ENCODE data around the gene ARL6.
A peak's percentile ranks its signal among the peaks of the same experiment; 100 is the strongest.
"Not testable (repeated sequence)": the region's sequence is repeated elsewhere in the genome, so short reads cannot be mapped to it uniquely, and the experiment has no call there.

The ARL6 gene

DNA sequence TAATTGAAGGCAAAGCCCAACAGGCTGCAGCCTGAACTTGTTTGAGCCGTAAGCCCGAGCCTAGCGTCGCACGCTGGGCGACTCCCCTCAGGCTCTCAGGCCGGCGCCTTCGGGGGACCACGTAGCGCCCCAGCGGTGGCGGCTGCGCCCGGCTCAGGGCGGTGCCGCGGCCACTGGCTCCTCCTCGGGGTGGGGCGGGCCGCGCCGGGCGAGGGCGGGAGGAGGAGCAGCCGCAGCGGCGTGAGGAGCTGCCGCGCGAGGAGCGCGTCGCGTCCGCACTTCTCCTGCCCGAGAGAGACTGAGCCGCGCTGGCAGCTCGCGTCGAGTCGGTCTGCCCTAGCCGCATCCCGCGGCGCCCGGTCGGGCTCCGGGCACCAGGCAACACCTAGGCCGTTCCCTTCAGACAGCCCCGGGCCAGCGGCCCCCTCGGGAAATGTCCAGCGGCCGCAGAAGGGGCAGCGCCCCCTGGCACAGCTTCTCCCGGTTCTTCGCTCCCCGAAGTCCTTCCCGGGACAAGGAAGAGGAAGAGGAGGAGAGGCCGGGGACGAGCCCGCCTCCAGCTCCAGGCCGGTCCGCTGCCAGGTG lies 57.3 kb downstream of the ARL6 start, which contains the start of gene CRYBG3:
CRYBG3 (plus strand) TSS at position 238 of the 585 bp plus-strand sequence; CDS start at position 434, 196 bp downstream.
- peak; percentile 55 for DNase-seq (ENCODE audit: low read depth in 2 of 2)

DNA sequence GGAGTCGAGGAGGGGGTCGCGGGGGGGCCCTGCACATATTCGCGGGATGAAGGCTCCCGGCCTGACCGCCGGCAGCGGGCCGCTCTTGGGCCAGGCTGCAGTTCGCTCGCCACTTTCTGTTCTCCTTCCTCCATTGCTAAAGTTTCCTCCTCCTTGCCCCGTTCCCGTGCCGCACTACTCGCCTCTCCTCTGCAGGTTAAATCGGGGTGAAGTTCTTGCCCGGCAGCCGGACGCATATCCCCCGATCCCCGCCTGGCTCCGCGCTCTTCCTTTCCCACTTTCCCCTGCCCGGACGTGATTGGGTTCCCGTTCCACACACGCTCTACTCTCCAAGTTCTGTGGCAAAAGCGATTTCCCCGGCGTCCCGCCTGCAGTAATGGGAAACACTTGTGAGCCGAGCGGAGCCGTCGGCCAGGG lies 57.8 kb downstream of the ARL6 start:
- no peak for DNase-seq (ENCODE audit: low read depth in 2 of 2)

DNA sequence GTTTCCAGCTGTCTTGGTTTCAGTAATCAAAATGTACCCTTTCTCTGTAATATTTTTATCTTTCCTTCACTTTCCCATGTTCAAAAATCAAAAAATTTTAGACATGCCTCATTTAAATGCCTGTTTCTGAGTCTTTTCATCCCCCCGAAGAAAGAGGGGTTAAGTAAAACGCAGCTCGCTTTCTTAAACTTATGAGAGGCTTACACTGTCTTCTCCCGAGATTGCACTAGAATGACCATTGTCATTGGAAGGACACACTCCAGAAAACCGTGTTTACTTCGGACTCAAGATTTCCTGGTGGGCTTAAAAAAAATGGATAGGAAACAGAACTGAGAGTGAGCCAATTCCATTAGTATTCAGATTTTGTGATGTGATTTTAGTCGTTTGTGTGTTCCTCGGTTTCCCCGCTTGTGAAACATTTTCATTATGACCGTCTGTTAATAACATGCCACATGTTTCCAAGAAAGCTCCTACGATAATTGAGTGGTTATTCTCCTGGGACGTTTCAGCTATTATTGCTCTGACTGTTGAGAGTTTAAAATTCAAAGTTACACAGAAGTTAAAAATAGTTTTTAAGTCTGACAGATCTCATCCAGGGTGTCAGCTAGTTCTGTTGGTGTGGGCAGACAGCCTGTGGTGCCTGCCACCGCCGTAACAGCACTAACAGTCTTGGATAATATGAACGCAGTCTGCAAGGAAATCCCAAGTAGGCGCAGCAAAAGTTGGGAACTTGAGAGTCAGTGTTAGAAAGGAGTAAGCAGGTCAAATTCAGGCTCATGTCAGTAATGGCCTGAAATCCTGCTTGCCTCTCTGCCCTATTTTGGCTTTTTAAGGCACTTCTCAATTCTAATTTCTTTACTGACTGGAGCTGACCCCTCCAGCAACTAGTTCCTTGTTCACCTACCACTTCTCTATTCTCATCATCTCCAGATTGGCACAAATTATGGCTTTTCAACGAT lies 58.8 kb downstream of the ARL6 start:
- no peak for DNase-seq (ENCODE audit: low read depth in 2 of 2)

DNA sequence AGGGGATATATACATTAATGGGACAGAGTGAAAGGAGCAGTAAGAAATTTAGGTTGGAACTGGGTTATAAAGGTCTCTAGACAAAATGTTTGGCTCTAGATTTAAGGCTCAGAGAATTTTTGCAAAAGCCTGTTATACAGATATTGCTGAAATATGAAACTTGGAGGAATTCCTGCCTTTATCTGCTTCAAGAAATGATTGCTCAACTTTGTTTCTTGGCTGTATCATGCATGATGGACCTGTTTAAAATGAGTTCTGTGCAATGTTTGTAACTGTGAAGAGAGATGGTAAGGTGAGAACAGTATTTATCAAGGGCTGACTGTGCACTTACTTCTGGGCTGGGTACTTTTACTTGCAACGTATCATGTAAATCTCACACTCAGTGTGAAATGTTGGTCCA lies 60.5 kb downstream of the ARL6 start:
- no peak for DNase-seq (ENCODE audit: low read depth in 2 of 2)

DNA sequence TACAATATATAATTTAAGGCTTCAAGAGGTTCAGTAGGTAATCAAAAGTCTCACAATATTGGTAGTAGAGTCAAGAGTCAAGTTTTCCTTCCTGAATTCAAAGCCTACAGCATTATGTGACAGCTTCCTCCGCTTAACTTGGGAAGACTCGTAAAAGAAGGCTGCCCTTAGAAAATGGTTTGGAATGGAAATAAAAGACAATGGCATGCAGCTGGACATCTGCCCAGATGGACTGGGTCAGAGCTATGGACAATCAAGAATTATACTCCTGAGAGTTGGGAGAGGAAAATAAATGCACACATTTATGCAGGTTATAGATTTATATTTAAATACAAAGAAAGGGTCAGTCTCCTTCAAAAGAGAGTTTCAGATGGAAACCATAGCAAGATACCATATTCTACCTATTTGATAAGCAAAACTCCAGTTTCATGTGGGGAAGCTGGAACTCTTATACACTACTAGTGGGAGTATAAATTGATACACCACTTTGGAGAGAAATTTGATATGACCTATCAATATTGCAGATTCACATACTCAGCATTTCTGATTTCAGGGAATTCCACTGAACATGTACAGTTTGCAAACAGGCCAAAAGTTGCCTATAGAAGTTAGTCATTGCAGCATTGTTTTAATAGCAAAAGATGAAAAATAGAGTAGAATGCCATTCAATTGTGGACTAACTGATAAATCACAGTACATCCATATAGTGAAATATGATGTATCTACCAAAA lies 63.3 kb downstream of the ARL6 start:
- DNase-seq (ENCODE audit: low read depth in 2 of 2) = no peak

DNA sequence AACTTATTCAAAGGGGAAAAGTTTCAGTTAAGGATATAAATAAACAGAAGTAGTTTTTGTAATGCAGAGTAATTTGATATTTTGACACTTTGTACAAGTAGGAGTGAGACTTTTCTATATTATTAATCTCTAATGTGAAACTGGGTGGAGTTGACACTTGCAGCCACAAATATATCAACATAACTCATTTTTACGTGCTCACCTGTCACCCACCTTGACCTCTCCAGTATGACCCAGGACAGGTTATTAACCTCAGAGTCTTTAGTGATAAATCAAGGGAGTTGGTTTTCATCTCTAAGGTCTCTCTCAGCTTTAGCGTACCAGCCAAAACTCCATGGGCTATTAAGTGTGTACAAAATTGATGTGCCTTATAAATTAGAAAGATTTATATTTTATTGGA lies 64.6 kb downstream of the ARL6 start:
- no peak for DNase-seq (ENCODE audit: low read depth in 2 of 2)

DNA sequence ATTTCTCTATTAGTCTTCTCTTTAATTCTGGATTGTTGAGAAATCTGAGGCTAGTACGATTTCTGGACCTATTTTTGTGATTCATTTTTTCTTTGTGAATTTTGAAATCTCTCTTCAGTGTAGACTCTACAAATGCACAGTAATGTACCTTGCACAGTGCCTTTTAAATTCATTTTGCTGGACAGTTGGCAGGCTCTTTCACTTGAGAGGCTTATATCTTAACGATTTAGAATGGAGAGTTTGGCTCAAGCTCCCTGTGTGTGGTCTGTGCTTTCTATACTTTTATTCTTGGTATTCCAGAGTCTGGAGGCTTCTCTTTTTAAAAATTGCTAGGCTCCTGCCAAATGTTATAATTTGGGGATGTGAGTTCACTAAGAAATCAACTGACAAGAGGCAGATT lies 66.1 kb downstream of the ARL6 start:
- no peak for DNase-seq (ENCODE audit: low read depth in 2 of 2)

DNA sequence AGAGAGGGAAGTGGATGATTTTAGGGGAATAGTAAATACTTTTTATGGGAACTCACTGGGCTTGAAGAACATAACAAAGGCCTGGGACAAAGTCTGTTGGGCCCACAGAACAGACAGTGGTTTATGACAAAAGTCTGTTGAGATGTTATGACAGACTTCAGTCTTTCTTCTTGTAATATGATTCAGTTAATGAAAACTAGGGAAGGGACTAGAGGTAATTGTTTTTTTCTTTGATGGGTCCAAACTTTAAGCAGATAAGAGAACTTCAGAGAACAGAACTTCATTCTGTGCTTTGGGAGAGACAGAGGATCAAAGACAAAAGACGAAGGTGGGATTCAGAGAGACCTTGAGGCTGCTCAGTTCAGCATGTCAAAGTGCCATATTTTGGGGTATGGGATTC lies 66.6 kb downstream of the ARL6 start:
- no peak for DNase-seq (ENCODE audit: low read depth in 2 of 2)

DNA sequence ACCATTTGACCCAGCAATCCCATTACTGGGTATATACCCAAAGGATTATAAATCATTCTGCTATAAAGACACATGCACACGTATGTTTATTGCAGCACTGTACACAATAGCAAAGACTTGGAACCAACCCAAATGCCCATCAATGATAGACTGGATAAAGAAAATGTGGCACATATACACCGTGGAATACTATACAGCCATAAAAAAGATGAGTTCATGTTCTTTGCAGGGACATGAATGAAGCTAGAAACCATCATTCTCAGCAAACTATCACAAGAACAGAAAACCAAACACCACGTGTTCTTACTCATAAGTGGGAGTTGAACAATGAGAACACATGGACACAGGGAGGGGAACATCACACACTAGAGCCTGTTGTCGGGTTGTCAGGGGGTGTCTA lies 68.6 kb downstream of the ARL6 start:
- not testable (repeated sequence) for DNase-seq (ENCODE audit: low read depth in 2 of 2)

DNA sequence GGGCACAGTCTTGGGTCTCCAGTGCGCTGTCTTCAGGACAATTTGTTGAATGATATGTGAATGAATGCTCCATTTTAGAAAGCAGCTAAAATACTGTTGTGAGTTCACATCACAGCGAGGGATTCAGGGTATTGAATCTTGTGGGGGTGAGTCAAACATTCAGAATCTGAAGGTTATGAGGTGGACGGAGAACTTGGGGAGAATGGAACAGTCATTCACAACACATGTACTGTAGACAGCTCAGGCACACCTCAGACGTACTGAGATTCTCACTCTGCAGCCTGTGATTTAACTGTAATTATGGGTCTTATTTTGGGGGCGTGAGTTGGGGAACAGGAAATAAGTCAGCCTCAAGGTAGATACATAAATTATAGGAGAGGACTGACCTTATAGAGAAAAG lies 71.2 kb downstream of the ARL6 start:
- no peak for DNase-seq (ENCODE audit: low read depth in 2 of 2)

DNA sequence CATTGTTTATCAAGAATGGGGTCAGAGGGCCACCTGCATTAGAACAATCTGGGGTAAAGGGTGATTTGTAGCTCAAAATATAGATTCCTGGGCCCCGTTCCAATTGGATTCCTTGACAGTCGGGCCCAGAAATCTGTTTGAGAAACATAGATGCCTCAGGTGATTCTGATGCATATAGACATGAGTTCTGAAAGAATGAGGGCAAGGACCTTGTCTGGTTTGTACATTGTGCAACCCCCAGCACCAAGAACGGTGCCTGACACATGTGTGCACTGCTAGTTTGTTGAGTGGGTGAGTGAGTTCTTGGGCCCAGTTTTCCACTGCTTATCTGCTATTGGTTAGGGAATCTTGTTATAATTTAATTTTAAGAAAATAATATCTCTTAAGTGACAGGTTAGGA lies 73.8 kb downstream of the ARL6 start:
- no peak for DNase-seq (ENCODE audit: low read depth in 2 of 2)

DNA sequence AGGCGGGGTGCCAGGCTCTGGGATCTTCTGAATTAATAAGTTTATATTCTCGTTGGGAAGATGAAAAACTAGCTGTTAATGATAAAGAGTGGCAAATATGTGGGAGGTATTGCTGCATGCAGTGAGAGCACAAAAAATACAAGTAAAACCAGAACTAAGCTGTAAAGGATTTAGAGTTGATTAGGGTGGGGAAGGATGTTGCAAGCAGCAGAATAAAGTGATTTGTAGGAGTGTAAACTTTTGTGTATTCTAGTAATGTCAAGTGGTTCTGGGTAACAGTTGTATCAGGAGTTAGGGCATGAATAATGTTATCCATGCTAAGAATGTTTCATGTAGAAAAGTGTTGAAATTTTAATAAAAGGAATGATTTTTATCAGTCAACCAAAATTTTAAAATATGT lies 75.4 kb downstream of the ARL6 start:
- DNase-seq (ENCODE audit: low read depth in 2 of 2) = no peak

DNA sequence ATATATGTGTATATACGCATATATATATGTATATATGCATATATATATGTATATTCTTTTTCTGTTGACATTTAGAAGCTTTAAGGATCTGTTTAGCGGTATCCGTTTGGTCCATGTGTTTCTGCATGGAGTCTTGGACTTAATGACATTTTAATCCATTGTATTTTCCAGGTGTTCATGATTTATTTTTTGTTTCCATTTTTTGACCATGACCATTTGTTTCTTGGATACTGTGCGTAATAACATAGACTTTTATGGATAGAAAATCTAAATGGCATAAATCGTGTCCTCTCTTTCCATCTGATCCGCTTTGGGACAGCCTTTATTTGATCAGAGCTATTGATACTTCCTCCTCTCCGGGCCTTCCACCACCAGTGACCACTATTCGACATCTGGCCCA lies 76.7 kb downstream of the ARL6 start:
- DNase-seq (ENCODE audit: low read depth in 2 of 2) = no peak

DNA sequence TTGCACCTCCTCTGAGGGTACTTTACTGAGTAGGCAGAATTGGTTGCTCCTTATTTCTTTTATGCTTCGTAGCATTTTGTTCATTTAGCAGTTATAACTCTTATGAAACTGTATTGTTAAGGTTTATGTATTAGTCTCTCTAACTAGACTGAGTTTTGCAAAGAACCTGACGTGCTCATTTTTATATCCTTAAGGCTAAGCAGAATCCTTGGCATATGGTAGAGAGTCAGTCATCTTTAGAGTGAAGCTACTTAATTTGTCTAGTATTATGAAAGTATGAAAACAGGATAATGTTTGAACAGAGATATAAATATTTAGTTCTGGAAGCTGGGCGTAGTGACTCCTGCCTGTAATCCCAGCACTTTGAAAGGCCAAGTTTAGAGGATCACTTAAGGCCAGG lies 77.4 kb downstream of the ARL6 start:
- DNase-seq (ENCODE audit: low read depth in 2 of 2) = no peak

DNA sequence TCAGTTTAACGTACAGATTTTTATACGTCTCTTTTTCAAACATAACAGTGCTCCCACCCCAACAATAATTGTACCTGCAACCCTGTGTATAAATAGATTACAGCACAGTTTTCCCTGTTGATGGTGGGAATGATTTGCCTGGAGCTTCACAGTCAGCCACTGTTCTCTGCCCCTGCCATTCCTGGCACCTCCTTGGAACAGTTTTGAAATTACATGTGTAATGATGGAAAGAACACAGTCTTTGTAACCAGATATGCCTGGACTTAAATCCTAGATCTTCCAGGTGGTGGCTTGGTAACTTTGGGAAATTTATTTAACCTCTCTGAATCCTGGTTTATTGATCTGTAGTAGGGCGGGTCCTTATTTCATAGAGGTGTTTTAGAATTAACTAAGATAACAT lies 84.2 kb downstream of the ARL6 start:
- DNase-seq (ENCODE audit: low read depth in 2 of 2) = no peak

Measured in activated CD8-positive, alpha-beta memory T cell treated with anti-CD3 and anti-CD28 coated beads for 4 hours (primary cell).